HL-60 (cell line): ENCODE data around the gene ALDH1L2.

Experiments
- CTCF ChIP-seq: IDR thresholded peaks from one replicate; pipeline ENCODE4 v1.5.1; 2011; ENCODE audit warnings: low read length, control low read depth, inconsistent platforms; ENCODE audit not compliant: insufficient read depth
- GABPA ChIP-seq: IDR thresholded peaks from 2 replicates; pipeline ENCODE4 v1.6.1; 2012; ENCODE audit warnings: low read depth
- POLR2AphosphoS5 ChIP-seq: IDR thresholded peaks from 2 replicates; pipeline ENCODE4 v1.6.1; 2012; ENCODE audit warnings: low read depth

- TF ChIP-seq CTCF = no peak
- 0 out of 2 replicates have a peak, but pooled peaks have one; percentile 15 for TF ChIP-seq POLR2AphosphoS5
- no peak for TF ChIP-seq GABPA
Observed at GRCh38 chr12:105099356-105099755, 15.1 kb upstream of the ALDH1L2 start.
